ENCODE measurements around the gene ACACA. TPM values are rescaled to one million over a fixed set of nuclear protein-coding genes. Genes with fewer than 3 reads are reported as not detected.

Gene ACACA
- total and polyA plus RNA-seq, 2 donors (not counting 1 experiment from before 2014, with no cell fraction given), result 4.8 to 26.2 TPM

DNA sequence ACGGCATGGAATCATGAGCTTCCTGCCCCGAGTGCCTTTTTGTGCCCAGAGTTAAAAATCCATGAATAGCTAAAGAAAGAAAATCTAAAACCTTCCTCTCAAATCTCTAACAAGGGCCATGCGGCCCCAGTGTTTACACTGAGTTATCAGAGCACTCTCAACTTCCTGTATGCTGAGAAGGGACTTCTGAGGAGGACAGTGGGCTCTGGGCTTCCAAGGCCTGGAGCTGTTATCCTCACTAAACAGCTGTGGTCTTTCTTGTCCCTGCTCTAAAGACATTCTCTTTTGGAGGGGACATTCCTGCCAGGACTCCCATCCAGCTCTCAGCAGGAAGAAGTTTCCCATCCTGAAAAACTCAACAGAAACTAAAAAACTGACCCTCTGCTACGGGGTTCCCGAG is 322.3 kb downstream of the ACACA start:
- 77% methylated on average over 3 of the region's 5 CpGs for WGBS (ENCODE audit: insufficient coverage)
- no peak overlapping the region for H3K4me3 Mint-ChIP-seq
- peaks cover 0 to 15% of the 10 kb centered on the region in 2 experiments for H3K36me3 ChIP-seq (replicated peaks in 1 of 2; ENCODE audit: control extremely low read depth in 1 of 2, control insufficient read depth in 1 of 2, extremely low read depth in 1 of 2, insufficient read depth in 2 of 2, low read length in 1 of 2)
- intact Hi-C loops (cut with micrococcal nuclease), result no loop called here
- H3K79me2 ChIP-seq (ENCODE audit: control insufficient read depth, insufficient read depth, low read length), result no peaks in the 10 kb centered on the region
- no peaks in the 10 kb centered on the region for H4K20me1 ChIP-seq (ENCODE audit: control insufficient read depth, insufficient read depth, low read length, poor library complexity, severe bottlenecking)
- H3K4me1 ChIP-seq (ENCODE audit: control insufficient read depth in 2 of 2, insufficient read depth in 2 of 2, low read length in 2 of 2), result no peaks in the 10 kb centered on the region
- H3K4me3 ChIP-seq (ENCODE audit: control extremely low read depth in 1 of 5, extremely low read depth in 1 of 5, insufficient read depth in 1 of 5, low read depth in 2 of 5, low read length in 4 of 5), result no peak overlapping the region
- H2AFZ ChIP-seq (ENCODE audit: insufficient read depth, low read depth, low read length, poor library complexity, severe bottlenecking), result no peak overlapping the region
- no peak for DNase-seq
- H3K27ac ChIP-seq (ENCODE audit: low read length in 2 of 2), result no peak overlapping the region
- ATAC-seq (ENCODE audit: low read depth), result no peak
- no peaks in the 10 kb centered on the region for H3K27me3 Mint-ChIP-seq
- H3K27ac Mint-ChIP-seq, result no peak overlapping the region
- no peaks in the 10 kb centered on the region for H3K9me3 ChIP-seq (ENCODE audit: control extremely low read depth in 1 of 3, control insufficient read depth in 2 of 3, insufficient read depth in 1 of 3, low read length in 2 of 3)
- H3K9ac ChIP-seq (ENCODE audit: low read length), result no peak overlapping the region
- TF ChIP-seq CTCF (IDR thresholded peaks at IDR 0.05) (no peak), EZH2 (IDR thresholded peaks at IDR 0.05; ENCODE audit: borderline replicate concordance, insufficient read depth, low read depth, low read length, poor library complexity, severe bottlenecking) (no peak)
- H3K9me3 Mint-ChIP-seq (ENCODE audit: insufficient read depth), result peaks cover 5% of the 10 kb centered on the region
- H3K27me3 ChIP-seq (replicated peaks in 1 of 4; ENCODE audit: control extremely low read depth in 1 of 4, control insufficient read depth in 3 of 4, insufficient read depth in 4 of 4, low read length in 3 of 4), result no peaks in the 10 kb centered on the region
- H3K4me2 ChIP-seq (replicated peaks; ENCODE audit: low read depth, low read length, poor library complexity, severe bottlenecking), result no peak overlapping the region
- ChIA-PET POLR2A (no interaction called here), CTCF (no interaction called here)
- H3K4me1 Mint-ChIP-seq, result no peaks in the 10 kb centered on the region

DNA sequence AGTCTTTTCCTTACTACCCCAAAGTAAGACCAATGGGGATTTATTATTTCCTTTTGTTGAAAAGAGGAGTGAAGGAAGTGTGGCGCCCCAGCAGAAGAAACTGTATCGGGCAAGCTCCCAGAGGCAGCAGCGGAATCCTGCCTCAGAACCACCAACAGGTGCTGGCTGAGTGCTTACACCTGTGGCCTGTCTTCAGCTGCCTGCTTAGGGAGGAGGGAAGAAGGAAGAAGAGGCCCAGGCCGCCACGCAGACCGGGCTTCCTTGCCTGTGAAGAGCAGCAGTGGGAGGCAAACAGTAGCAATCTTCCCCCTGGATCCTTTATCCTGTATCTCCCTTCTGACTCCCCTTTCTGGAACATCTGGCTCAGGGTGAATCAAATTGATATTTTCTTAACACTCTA is 323.2 kb downstream of the ACACA start:
- no peaks in the 10 kb centered on the region for H3K4me1 Mint-ChIP-seq
- no peak overlapping the region for H2AFZ ChIP-seq (ENCODE audit: insufficient read depth, low read depth, low read length, poor library complexity, severe bottlenecking)
- TF ChIP-seq CTCF (IDR thresholded peaks at IDR 0.05), result no peak
- no peak for TF ChIP-seq EZH2 (IDR thresholded peaks at IDR 0.05; ENCODE audit: borderline replicate concordance, insufficient read depth, low read depth, low read length, poor library complexity, severe bottlenecking)
- no peaks in the 10 kb centered on the region for H3K79me2 ChIP-seq (ENCODE audit: control insufficient read depth, insufficient read depth, low read length)
- intact Hi-C loops (cut with micrococcal nuclease), result no loop called here
- no peak overlapping the region for H3K4me3 ChIP-seq (ENCODE audit: control extremely low read depth in 1 of 5, extremely low read depth in 1 of 5, insufficient read depth in 1 of 5, low read depth in 2 of 5, low read length in 4 of 5)
- ATAC-seq (ENCODE audit: low read depth) (no peak), DNase-seq (no peak)
- POLR2A ChIA-PET, result no interaction called here
- H3K4me3 Mint-ChIP-seq, result no peak overlapping the region
- no peaks in the 10 kb centered on the region for H4K20me1 ChIP-seq (ENCODE audit: control insufficient read depth, insufficient read depth, low read length, poor library complexity, severe bottlenecking)
- peaks cover 0 to 15% of the 10 kb centered on the region in 2 experiments for H3K36me3 ChIP-seq (replicated peaks in 1 of 2; ENCODE audit: control extremely low read depth in 1 of 2, control insufficient read depth in 1 of 2, extremely low read depth in 1 of 2, insufficient read depth in 2 of 2, low read length in 1 of 2)
- WGBS (ENCODE audit: insufficient coverage), result 40% methylated on average over 1 of the region's 6 CpGs
- H3K27me3 ChIP-seq (replicated peaks in 1 of 4; ENCODE audit: control extremely low read depth in 1 of 4, control insufficient read depth in 3 of 4, insufficient read depth in 4 of 4, low read length in 3 of 4), result no peaks in the 10 kb centered on the region
- no peak overlapping the region for H3K27ac Mint-ChIP-seq
- no peak overlapping the region for H3K4me2 ChIP-seq (replicated peaks; ENCODE audit: low read depth, low read length, poor library complexity, severe bottlenecking)
- H3K9me3 Mint-ChIP-seq (ENCODE audit: insufficient read depth), result peaks cover 8% of the 10 kb centered on the region
- CTCF ChIA-PET, result interaction anchor here (0.6 kb wide), 1 partner anchor 32 kb away, joined by 3 read pairs; no protein-coding TSS in a partner anchor
- H3K27me3 Mint-ChIP-seq, result no peaks in the 10 kb centered on the region
- H3K4me1 ChIP-seq (ENCODE audit: control insufficient read depth in 2 of 2, insufficient read depth in 2 of 2, low read length in 2 of 2), result no peaks in the 10 kb centered on the region
- H3K9ac ChIP-seq (ENCODE audit: low read length), result no peak overlapping the region
- H3K9me3 ChIP-seq (ENCODE audit: control extremely low read depth in 1 of 3, control insufficient read depth in 2 of 3, insufficient read depth in 1 of 3, low read length in 2 of 3), result no peaks in the 10 kb centered on the region
- H3K27ac ChIP-seq (ENCODE audit: low read length in 2 of 2), result no peak overlapping the region

All from B cell (primary cell).